Activated T-cell treated with anti-CD3 and anti-CD28 coated beads for 1 hour (primary cell): Measurements from ENCODE around the gene GPC3.
"Not testable (repeated sequence)": the region's sequence is repeated elsewhere in the genome, so short reads cannot be mapped to it uniquely, and the experiment has no call there.

Source experiments
- DNase-seq: peaks from one replicate; pipeline ENCODE4 v3.0.0-alpha.2; 2020; ENCODE audit warnings: low read depth

Gene GPC3

DNA sequence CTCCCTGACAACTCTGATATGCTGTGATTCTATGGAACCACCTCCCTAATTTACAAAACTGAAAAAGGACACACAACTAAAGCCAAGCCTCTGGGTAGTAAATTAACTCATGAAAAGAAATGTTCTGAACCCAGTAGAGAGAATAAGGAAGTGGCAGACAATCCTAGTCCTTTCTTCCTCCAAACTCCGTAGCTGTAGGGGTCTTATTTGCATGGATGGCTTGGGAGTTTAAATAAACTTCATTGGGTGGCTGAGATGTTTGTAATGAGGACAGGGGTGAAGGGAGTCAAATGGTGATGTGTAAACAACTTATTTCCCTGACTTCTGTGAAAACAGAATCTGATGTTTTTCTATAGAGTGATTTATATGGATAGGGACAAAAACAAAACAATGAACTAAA is 59.3 kb downstream of the GPC3 start:
- no peak for DNase-seq

GRCh38 chrX:133924548-133924947 is 60.8 kb downstream of the GPC3 start:
- DNase-seq = no peak

GRCh38 chrX:133923548-133923947 is 61.8 kb downstream of the GPC3 start:
- DNase-seq = no peak

DNA sequence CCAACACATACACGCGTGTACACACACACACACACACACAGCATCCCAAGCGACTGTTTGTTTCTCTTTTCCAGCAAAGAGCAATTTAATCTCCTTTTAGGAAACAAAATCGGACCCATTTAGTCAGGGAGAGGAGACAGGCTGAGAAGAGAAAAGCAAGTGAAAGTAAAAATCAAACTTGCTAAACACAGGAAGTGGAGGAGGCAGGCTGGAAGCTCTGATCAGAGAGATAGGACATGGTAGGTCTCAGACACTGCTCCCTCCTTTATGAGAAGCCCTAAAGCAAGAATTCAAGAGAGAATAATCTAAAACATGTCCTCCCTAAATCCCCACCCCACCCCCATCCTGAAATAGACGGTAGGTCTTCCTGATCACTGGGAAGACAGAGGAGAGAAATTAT is 62.3 kb downstream of the GPC3 start:
- no peak for DNase-seq

GRCh38 chrX:133922390-133922771 is 63.0 kb downstream of the GPC3 start:
- DNase-seq = no peak

- DNase-seq = peak; percentile 0
Measured at GRCh38 chrX:133921764-133922389, 63.5 kb downstream of the GPC3 start.

GRCh38 chrX:133921086-133921485 is 64.3 kb downstream of the GPC3 start:
- no peak for DNase-seq

GRCh38 chrX:133918361-133918771 is 67.0 kb downstream of the GPC3 start:
- DNase-seq = no peak

DNA sequence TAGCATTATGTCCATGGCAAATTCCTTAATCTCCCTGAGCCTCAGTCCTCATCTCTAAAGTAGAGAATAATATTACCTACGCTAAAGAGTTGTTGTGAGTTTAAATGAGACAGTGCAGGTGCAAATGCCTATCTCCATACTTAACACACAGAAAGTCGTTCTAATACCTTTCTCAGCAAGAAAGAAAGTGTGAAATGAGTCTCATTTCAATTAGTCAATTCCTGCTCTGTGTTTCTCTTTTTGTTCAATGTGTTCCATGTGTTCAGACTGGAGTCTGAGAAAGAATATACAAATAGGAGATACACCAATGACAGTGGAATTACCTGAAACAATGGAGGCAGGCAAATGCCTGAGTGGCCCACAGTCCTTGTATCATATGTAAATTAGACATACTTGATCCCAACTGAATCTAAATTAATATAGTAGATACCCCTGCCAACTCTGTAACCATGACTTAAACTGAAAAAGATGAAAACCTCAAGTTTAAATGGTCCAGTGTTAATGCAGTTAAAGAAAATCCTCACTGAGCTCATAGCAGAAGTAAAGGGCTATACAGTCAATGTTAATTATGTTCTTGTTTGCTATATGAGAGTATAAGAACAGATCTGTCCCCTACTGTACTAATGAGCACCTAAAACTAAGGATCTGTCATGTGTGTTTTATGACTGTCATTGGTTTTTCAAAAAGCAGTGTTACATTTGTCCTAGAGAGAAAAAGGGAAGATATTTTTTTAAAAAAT is 68.2 kb downstream of the GPC3 start:
- no peak for DNase-seq

GRCh38 chrX:133913658-133914388 is 71.6 kb downstream of the GPC3 start:
- DNase-seq = no peak

DNA sequence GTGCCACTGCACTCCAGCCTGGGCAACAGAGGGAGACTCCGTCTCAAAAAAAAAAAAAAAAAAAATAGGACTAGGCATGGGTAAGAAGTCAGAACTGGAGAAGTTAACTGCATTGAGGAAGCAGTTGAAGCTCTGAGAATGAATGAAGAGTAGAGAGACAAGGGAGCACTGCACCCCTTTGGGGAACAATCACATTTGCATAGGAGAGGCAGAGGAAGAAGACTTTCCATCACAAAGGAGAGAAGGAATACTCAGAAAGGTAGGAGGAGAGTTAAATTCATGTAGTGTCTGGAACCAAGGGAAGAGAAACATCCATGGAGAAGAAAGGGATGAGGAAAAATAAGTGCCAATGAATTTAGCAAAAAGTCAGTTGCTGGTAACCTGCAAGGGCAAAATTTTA is 72.4 kb downstream of the GPC3 start:
- DNase-seq = no peak

- no peak for DNase-seq
Measured at GRCh38 chrX:133911825-133912495, 73.4 kb downstream of the GPC3 start.

- no peak for DNase-seq
Measured at GRCh38 chrX:133910539-133910938, 74.9 kb downstream of the GPC3 start.

DNA sequence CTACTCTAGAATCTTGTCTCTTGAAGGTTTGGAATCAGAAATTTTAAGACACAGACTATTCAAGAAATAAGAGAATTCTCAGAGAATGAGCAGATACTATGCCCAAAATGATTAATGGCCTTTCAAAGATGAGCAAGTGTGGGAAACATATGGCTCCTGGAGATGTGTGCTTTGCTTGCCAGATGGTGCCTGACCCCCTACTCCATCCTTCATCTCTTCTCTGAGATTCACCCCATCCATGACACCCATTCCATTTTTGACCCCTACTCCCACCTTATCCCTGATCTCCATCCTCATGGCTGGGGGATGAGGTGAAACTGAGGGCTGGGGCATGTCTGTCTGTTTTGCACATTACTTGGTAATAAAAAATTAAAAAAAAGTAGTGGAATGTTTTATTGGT is 75.5 kb downstream of the GPC3 start:
- DNase-seq = no peak

- no peak for DNase-seq
Measured at GRCh38 chrX:133908223-133908955, 77.0 kb downstream of the GPC3 start.

DNA sequence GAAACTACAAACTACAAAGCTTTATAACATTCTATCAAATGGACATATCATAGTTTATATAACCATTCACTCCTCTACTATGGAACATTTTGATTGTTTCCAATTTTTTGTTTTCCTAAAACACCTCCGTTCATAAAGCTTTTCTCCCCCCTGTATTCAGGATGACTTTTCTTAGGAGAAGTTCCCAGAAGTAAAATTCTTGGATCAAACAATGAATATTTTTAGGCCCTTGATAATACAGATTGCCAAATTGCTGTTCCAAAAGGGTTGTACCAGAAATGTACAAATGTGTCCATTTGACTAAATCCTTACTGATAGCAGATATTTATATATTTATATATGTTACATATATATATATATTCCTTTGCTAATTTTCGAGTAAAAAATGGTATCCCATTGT is 77.8 kb downstream of the GPC3 start:
- no peak for DNase-seq

DNA sequence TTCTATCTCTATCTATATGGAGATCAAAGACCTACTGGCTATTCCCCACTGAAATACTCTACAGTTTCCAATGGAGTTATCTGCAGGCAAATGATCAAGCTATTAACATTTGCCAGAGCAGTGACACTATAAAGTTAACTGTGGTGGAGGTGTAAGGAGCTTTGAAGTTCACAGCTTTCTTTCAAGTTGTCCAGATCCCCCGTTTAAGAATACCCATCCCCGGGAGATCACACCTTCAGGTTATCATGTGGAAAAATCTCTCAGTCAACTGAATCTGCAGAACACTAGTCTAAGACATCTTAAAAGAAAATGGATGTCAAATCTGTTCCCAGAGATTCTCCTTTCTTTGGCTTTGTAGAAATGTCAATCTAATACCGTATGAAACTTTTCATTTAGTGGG is 80.1 kb downstream of the GPC3 start:
- DNase-seq = no peak

GRCh38 chrX:133897593-133898163 is 87.7 kb downstream of the GPC3 start:
- DNase-seq = no peak

- DNase-seq = no peak
Measured at GRCh38 chrX:133892337-133892736, 93.1 kb downstream of the GPC3 start.

- no peak for DNase-seq
Measured at GRCh38 chrX:133888984-133889383, 96.4 kb downstream of the GPC3 start.

DNA sequence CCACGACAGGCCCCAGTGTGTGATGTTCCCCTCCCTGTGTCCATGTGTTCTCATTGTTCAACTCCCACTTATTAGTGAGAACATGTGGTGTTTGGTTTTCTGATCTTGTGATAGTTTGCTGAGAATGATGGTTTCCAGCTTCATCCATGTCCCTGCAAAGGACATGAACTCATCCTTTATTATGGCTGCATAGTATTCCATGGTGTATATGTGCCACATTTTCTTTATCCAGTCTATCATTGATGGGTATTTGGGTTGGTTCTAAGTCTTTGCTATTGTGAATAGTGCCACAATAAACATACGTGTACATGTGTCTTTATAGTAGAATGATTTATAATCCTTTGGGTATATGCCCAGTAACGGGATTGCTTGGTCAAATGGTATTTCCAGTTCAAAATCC is 97.3 kb downstream of the GPC3 start:
- not testable (repeated sequence) for DNase-seq
